H9 (cell line): ENCODE measurements around the gene ARL6IP6. TPM values are rescaled to one million over a fixed set of nuclear protein-coding genes. Genes with fewer than 3 reads are reported as not detected.

Experiments
- DNase-seq: peaks from one replicate; pipeline ENCODE4 v3.0.0-alpha.2; 2017
- H2AFZ ChIP-seq: one replicate; pipeline ENCODE4 v1.6.1; 2013; ENCODE audit warnings: mild to moderate bottlenecking, low read length, control low read depth, moderate library complexity
- H2AK5ac ChIP-seq: 2 replicates; pipeline ENCODE4 v1.6.1; 2013; ENCODE audit warnings: low read length, control low read depth, mixed read lengths; ENCODE audit not compliant: insufficient read length
- H2BK120ac ChIP-seq: one replicate; pipeline ENCODE4 v1.6.1; 2013; ENCODE audit warnings: low read depth, mild to moderate bottlenecking, low read length, control low read depth, inconsistent platforms; ENCODE audit not compliant: poor library complexity, severe bottlenecking
- H2BK12ac ChIP-seq: 2 replicates; pipeline ENCODE4 v1.6.1; 2013; ENCODE audit warnings: low read length, control low read depth, mixed read lengths, low read depth; ENCODE audit not compliant: insufficient read length
- H2BK15ac ChIP-seq: 2 replicates; pipeline ENCODE4 v1.6.1; 2013; ENCODE audit warnings: low read depth, low read length, control low read depth
- H2BK20ac ChIP-seq: one replicate; pipeline ENCODE4 v1.6.1; 2013; ENCODE audit warnings: low read depth, mild to moderate bottlenecking, low read length, control low read depth, inconsistent platforms; ENCODE audit not compliant: poor library complexity, severe bottlenecking
- H2BK5ac ChIP-seq: 2 replicates; pipeline ENCODE4 v1.6.1; 2013; ENCODE audit warnings: low read length, control low read depth, mixed read lengths; ENCODE audit not compliant: insufficient read length
- H3K14ac ChIP-seq: 2 replicates; pipeline ENCODE4 v1.6.1; 2013; ENCODE audit warnings: low read length, control low read depth; ENCODE audit not compliant: insufficient read depth
- H3K18ac ChIP-seq: 2 replicates; pipeline ENCODE4 v1.6.1; 2013; ENCODE audit warnings: low read depth, mild to moderate bottlenecking, mixed read lengths, low read length, control low read depth; ENCODE audit not compliant: insufficient read length
- H3K23ac ChIP-seq: 2 replicates; pipeline ENCODE4 v1.6.1; 2013; ENCODE audit warnings: low read length, control low read depth, mixed read lengths, low read depth; ENCODE audit not compliant: insufficient read length
- H3K23me2 ChIP-seq: 2 replicates; pipeline ENCODE4 v1.6.1; 2013; ENCODE audit warnings: low read depth, mild to moderate bottlenecking, mixed read lengths, low read length, control low read depth; ENCODE audit not compliant: insufficient read length, poor library complexity, severe bottlenecking
- H3K27ac ChIP-seq: 2 replicates; pipeline ENCODE4 v1.5.1; 2013; ENCODE audit warnings: low read length, control low read depth, mixed read lengths, low read depth; ENCODE audit not compliant: insufficient read length
- H3K27me3 ChIP-seq: 2 replicates; pipeline ENCODE4 v1.6.1; 2013; ENCODE audit warnings: low read length, control low read depth, inconsistent platforms; ENCODE audit not compliant: insufficient read depth
- H3K4ac ChIP-seq: 2 replicates; pipeline ENCODE4 v1.6.1; 2013; ENCODE audit warnings: low read depth, mild to moderate bottlenecking, control low read depth, inconsistent platforms, low read length, moderate library complexity
- H3K4me1 ChIP-seq: 2 replicates; pipeline ENCODE4 v1.6.1; 2013; ENCODE audit warnings: low read length, control low read depth, inconsistent platforms; ENCODE audit not compliant: insufficient read depth
- H3K4me2 ChIP-seq: 2 replicates; pipeline ENCODE4 v1.6.1; 2013; ENCODE audit warnings: low read length, control low read depth, mixed read lengths; ENCODE audit not compliant: insufficient read length, insufficient read depth
- H3K56ac ChIP-seq: 2 replicates; pipeline ENCODE4 v1.6.1; 2013; ENCODE audit warnings: low read depth, mild to moderate bottlenecking, mixed read lengths, low read length, control low read depth; ENCODE audit not compliant: insufficient read length
- H3K79me1 ChIP-seq: 2 replicates; pipeline ENCODE4 v1.6.1; 2013; ENCODE audit warnings: low read depth, mild to moderate bottlenecking, moderate library complexity, low read length, control low read depth, inconsistent platforms; ENCODE audit not compliant: insufficient read depth, poor library complexity, severe bottlenecking
- H3K79me2 ChIP-seq: 2 replicates; pipeline ENCODE4 v1.6.1; 2013; ENCODE audit warnings: low read length, control low read depth, inconsistent platforms; ENCODE audit not compliant: insufficient read depth
- H3K9ac ChIP-seq: 2 replicates; pipeline ENCODE4 v1.6.1; 2013; ENCODE audit warnings: low read length, control low read depth, mixed read lengths; ENCODE audit not compliant: insufficient read length; ENCODE audit errors: extremely low read depth
- H3K9me3 ChIP-seq: one replicate; pipeline ENCODE4 v1.6.1; 2013; ENCODE audit warnings: low read depth, low read length, inconsistent platforms; ENCODE audit not compliant: control insufficient read depth
- H3T11ph ChIP-seq: one replicate; pipeline ENCODE4 v1.6.1; 2013; ENCODE audit warnings: mild to moderate bottlenecking, low read length, control low read depth, inconsistent platforms
- H4K20me1 ChIP-seq: one replicate; pipeline ENCODE4 v1.6.1; 2013; ENCODE audit not compliant: control insufficient read depth, insufficient read length, insufficient read depth
- H4K5ac ChIP-seq: 2 replicates; pipeline ENCODE4 v1.6.1; 2013; ENCODE audit warnings: low read depth, mild to moderate bottlenecking, mixed read lengths, low read length, control low read depth; ENCODE audit not compliant: insufficient read length
- H4K8ac ChIP-seq: replicated peaks from 2 replicates; pipeline ENCODE4 v1.6.1; 2013; ENCODE audit warnings: low read length, control low read depth, mixed read lengths, low read depth; ENCODE audit not compliant: insufficient read length
- H4K91ac ChIP-seq: 2 replicates; pipeline ENCODE4 v1.6.1; 2013; ENCODE audit warnings: low read depth, mild to moderate bottlenecking, moderate library complexity, mixed read lengths, low read length, control low read depth; ENCODE audit not compliant: insufficient read length
- H3K27ac Mint-ChIP-seq, 3 experiments: 2 replicates in 2 of 3; 3 replicates in 1 of 3; pipeline ENCODE4 v1.8.0; 2020 to 2021; ENCODE audit warnings: mixed read lengths in 3 of 3, mild to moderate bottlenecking in 1 of 3, moderate library complexity in 1 of 3
- H3K27me3 Mint-ChIP-seq: 2 replicates; pipeline ENCODE4 v1.8.0; 2021; ENCODE audit warnings: low read depth, mild to moderate bottlenecking, moderate library complexity, mixed read lengths
- H3K36me3 Mint-ChIP-seq, 3 experiments: 2 replicates in 2 of 3; 3 replicates in 1 of 3; pipeline ENCODE4 v1.8.0; 2020 to 2021; ENCODE audit warnings: low read depth in 3 of 3, mixed read lengths in 3 of 3; ENCODE audit not compliant: insufficient read depth in 1 of 3
- H3K4me1 Mint-ChIP-seq, 2 experiments: 2 replicates each; pipeline ENCODE4 v1.8.0; 2020; ENCODE audit warnings: mixed read lengths in 2 of 2
- H3K4me3 Mint-ChIP-seq, 2 experiments: 2 replicates in 1 of 2; 3 replicates in 1 of 2; pipeline ENCODE4 v1.8.0; 2020 to 2021; ENCODE audit warnings: mild to moderate bottlenecking in 2 of 2, mixed read lengths in 2 of 2, moderate library complexity in 1 of 2
- H3K9me3 Mint-ChIP-seq, 2 experiments: 2 replicates in 1 of 2; 3 replicates in 1 of 2; pipeline ENCODE4 v1.8.0; 2020; ENCODE audit warnings: mild to moderate bottlenecking in 2 of 2, mixed read lengths in 2 of 2, moderate library complexity in 1 of 2
- CTCF ChIP-seq: fragments of 200-600 bp; sonication (generic); conservative IDR thresholded peaks from 3 replicates; pipeline ENCODE4 v1.8.0; 2021; ENCODE audit warnings: antibody characterized with exemption, mild to moderate bottlenecking
- WGBS: extraction: QIAGEN DNeasy Blood & Tissue Kit; methylation state at CpG from one replicate; pipeline ENCODE4 v1.1.7; 2013; ENCODE audit warnings: missing lambda C conversion rate, low lambda C conversion rate, mixed read lengths; ENCODE audit not compliant: insufficient read length; ENCODE audit errors: extremely low coverage; 5-methylcytosine and 5-hydroxymethylcytosine counted together
- total RNA-seq: library from RNA; stranded (reverse); gene quantifications from 2 replicates; pipeline ENCODE4 v1.2.1, GENCODE V29; 2021

The ARL6IP6 gene
- total RNA-seq, 1 experiment from 2014 or later: 27.3 TPM

- Histone ChIP-seq H4K20me1 (no peaks in the 10 kb centered on the region), H4K91ac (no peak overlapping the region), H2AK5ac (no peak overlapping the region), H3K27me3 (no peaks in the 10 kb centered on the region), H3K9me3 (no peaks in the 10 kb centered on the region), H3K14ac (no peak overlapping the region), H3K18ac (no peak overlapping the region), H2BK20ac (no peak overlapping the region), H3K23me2 (no peaks in the 10 kb centered on the region), H3K9ac (no peak overlapping the region), H2BK15ac (no peak overlapping the region), H2AFZ (no peak overlapping the region), H3K4ac (no peak overlapping the region), H3K4me2 (no peak overlapping the region), H3K27ac (no peak overlapping the region), H3K4me1 (no peaks in the 10 kb centered on the region), H3K56ac (no peak overlapping the region), H4K8ac (no peak overlapping the region), H3K79me1 (peaks cover 11% of the 10 kb centered on the region), H3K79me2 (peaks cover 50% of the 10 kb centered on the region; the same call in 1 of the 2 replicates), H2BK120ac (no peak overlapping the region), H3K23ac (no peak overlapping the region), H2BK5ac (no peak overlapping the region), H3T11ph (no peak overlapping the region), H2BK12ac (no peak overlapping the region), H4K5ac (no peak overlapping the region)
- no CpG with 5 or more reads among the region's 2 CpGs for WGBS
- DNase-seq: no peak
- no peak for TF ChIP-seq CTCF
- Mint-ChIP-seq H3K27ac (no peak overlapping the region), H3K4me3 (no peak overlapping the region), H3K36me3 (peaks cover 56 to 73% (median 73%) of the 10 kb centered on the region in 3 experiments; a peak in 6 of 7 replicates), H3K9me3 (no peaks in the 10 kb centered on the region), H3K27me3 (no peaks in the 10 kb centered on the region), H3K4me1 (peaks cover 13 to 32% of the 10 kb centered on the region in 2 experiments)
These were observed 7.7 kb upstream of the ARL6IP6 start for GRCh38 chr2:152710713-152711112.
